AG10803 (cell line): Measurements from ENCODE around the gene IPO8.

Experiments used
- DNase-seq: peaks from one replicate; pipeline ENCODE4 v3.0.0; 2010; ENCODE audit warnings: low read depth
- H3K4me3 ChIP-seq: 2 replicates; pipeline ENCODE4 v1.5.1; 2011; ENCODE audit warnings: mild to moderate bottlenecking, low read length, control low read depth
- CTCF ChIP-seq: conservative IDR thresholded peaks from 2 replicates; pipeline ENCODE4 v1.5.1; 2011; ENCODE audit warnings: mild to moderate bottlenecking, low read length, control low read depth, inconsistent platforms

Gene IPO8

GRCh38 chr12:30700216-30700900, 4.7 kb upstream of the IPO8 start:
- no peak overlapping the region for H3K4me3 ChIP-seq
- no peak for DNase-seq
- no peak for TF ChIP-seq CTCF

- TF ChIP-seq CTCF = no peak
- no peak overlapping the region for H3K4me3 ChIP-seq
- DNase-seq = no peak
Observed at GRCh38 chr12:30698346-30698745, 2.7 kb upstream of the IPO8 start.

- TF ChIP-seq CTCF = no peak
- no peak for DNase-seq
- no peak overlapping the region for H3K4me3 ChIP-seq
Observed at GRCh38 chr12:30696943-30697342, 1.3 kb upstream of the IPO8 start.

- DNase-seq = no peak
- H3K4me3 ChIP-seq = peak overlapping the region; percentile 97
- no peak for TF ChIP-seq CTCF
Observed at GRCh38 chr12:30696486-30696885, 817 bp upstream of the IPO8 start.

- TF ChIP-seq CTCF = no peak
- no peak for DNase-seq
- H3K4me3 ChIP-seq = peak overlapping the region; percentile 97
Observed at GRCh38 chr12:30696103-30696408, 387 bp upstream of the IPO8 start.

- peak; percentile 28 for DNase-seq
- peak overlapping the region; percentile 97 for H3K4me3 ChIP-seq
- TF ChIP-seq CTCF = peak; percentile 23; the same call in 1 of the 2 replicates
Observed at GRCh38 chr12:30694412-30695198, 1.1 kb downstream of the IPO8 start.

- TF ChIP-seq CTCF = no peak
- DNase-seq = peak; percentile 28
- no peak overlapping the region for H3K4me3 ChIP-seq
Observed at GRCh38 chr12:30692470-30692869, 3.2 kb downstream of the IPO8 start.
